ENCODE measurements around the gene HOXC13. TPM values are rescaled to one million over a fixed set of nuclear protein-coding genes. Genes with fewer than 3 reads are reported as not detected.

Gene HOXC13
- total RNA-seq, 2 experiments from 2014 or later, result 0.06 TPM; not detected in 1

- Histone ChIP-seq H3K27ac (ENCODE audit: low read depth, low read length, poor library complexity, severe bottlenecking) (no peak overlapping the region), H3K4me1 (ENCODE audit: insufficient read depth, low read length, poor library complexity, severe bottlenecking) (peaks cover 6% of the 10 kb centered on the region), H3K79me2 (ENCODE audit: insufficient read depth, low read depth, low read length) (no peaks in the 10 kb centered on the region), H3K4me2 (ENCODE audit: low read length) (no peak overlapping the region), H3K9me2 (ENCODE audit: insufficient read depth, low read length) (no peaks in the 10 kb centered on the region), H2AFZ (ENCODE audit: low read length) (no peak overlapping the region), H3K4me3 (ENCODE audit: low read depth, low read length, poor library complexity, severe bottlenecking) (no peak overlapping the region), H3K36me3 (ENCODE audit: insufficient read depth, low read length) (no peaks in the 10 kb centered on the region), H4K20me1 (ENCODE audit: insufficient read depth, low read length) (no peaks in the 10 kb centered on the region; the same call in 1 of the 2 replicates), H3K9me3 (ENCODE audit: low read length) (no peaks in the 10 kb centered on the region)
- intact Hi-C loops (cut with micrococcal nuclease; ENCODE audit: unreplicated experiment), result no loop called here
- CTCF ChIA-PET (ENCODE audit: unreplicated experiment), result no interaction called here
- POLR2A ChIA-PET, result no interaction called here
- TF ChIP-seq CTCF (conservative IDR thresholded peaks at IDR 0.05; ENCODE audit: low read length) (no peak), EZH2phosphoT487 (IDR thresholded peaks at IDR 0.05; ENCODE audit: borderline replicate concordance, low read depth, low read length) (no peak)
- no peak for DNase-seq (ENCODE audit: low spot score)
- BruUV-seq (replicated peaks), result no TSS peak
Observed at GRCh38 chr12:53956914-53957536, 18.4 kb downstream of the HOXC13 start.

GRCh38 chr12:53958128-53958527 is 19.5 kb downstream of the HOXC13 start:
- no peaks in the 10 kb centered on the region for H4K20me1 ChIP-seq (ENCODE audit: insufficient read depth, low read length)
- no peaks in the 10 kb centered on the region for H3K9me3 ChIP-seq (ENCODE audit: low read length)
- ChIA-PET CTCF (ENCODE audit: unreplicated experiment) (no interaction called here), POLR2A (no interaction called here)
- no TSS peak for BruUV-seq (replicated peaks)
- no peaks in the 10 kb centered on the region for H3K9me2 ChIP-seq (ENCODE audit: insufficient read depth, low read length)
- no peak overlapping the region for H3K4me2 ChIP-seq (ENCODE audit: low read length)
- intact Hi-C loops (cut with micrococcal nuclease; ENCODE audit: unreplicated experiment), result no loop called here
- TF ChIP-seq EZH2phosphoT487 (IDR thresholded peaks at IDR 0.05; ENCODE audit: borderline replicate concordance, low read depth, low read length) (no peak), CTCF (conservative IDR thresholded peaks at IDR 0.05; ENCODE audit: low read length) (no peak)
- H3K4me1 ChIP-seq (ENCODE audit: insufficient read depth, low read length, poor library complexity, severe bottlenecking), result peaks cover 6% of the 10 kb centered on the region
- no peak overlapping the region for H3K27ac ChIP-seq (ENCODE audit: low read depth, low read length, poor library complexity, severe bottlenecking)
- H3K36me3 ChIP-seq (ENCODE audit: insufficient read depth, low read length), result no peaks in the 10 kb centered on the region
- no peaks in the 10 kb centered on the region for H3K79me2 ChIP-seq (ENCODE audit: insufficient read depth, low read depth, low read length)
- H3K4me3 ChIP-seq (ENCODE audit: low read depth, low read length, poor library complexity, severe bottlenecking), result no peak overlapping the region
- no peak overlapping the region for H2AFZ ChIP-seq (ENCODE audit: low read length)
- no peak for DNase-seq (ENCODE audit: low spot score)

- Histone ChIP-seq H3K4me2 (ENCODE audit: low read length) (no peak overlapping the region), H3K36me3 (ENCODE audit: insufficient read depth, low read length) (no peaks in the 10 kb centered on the region), H3K79me2 (ENCODE audit: insufficient read depth, low read depth, low read length) (no peaks in the 10 kb centered on the region), H3K4me1 (ENCODE audit: insufficient read depth, low read length, poor library complexity, severe bottlenecking) (peaks cover 6% of the 10 kb centered on the region), H3K27ac (ENCODE audit: low read depth, low read length, poor library complexity, severe bottlenecking) (no peak overlapping the region), H4K20me1 (ENCODE audit: insufficient read depth, low read length) (no peaks in the 10 kb centered on the region), H3K4me3 (ENCODE audit: low read depth, low read length, poor library complexity, severe bottlenecking) (no peak overlapping the region), H2AFZ (ENCODE audit: low read length) (no peak overlapping the region), H3K9me2 (ENCODE audit: insufficient read depth, low read length) (no peaks in the 10 kb centered on the region), H3K9me3 (ENCODE audit: low read length) (no peaks in the 10 kb centered on the region)
- POLR2A ChIA-PET, result no interaction called here
- TF ChIP-seq CTCF (conservative IDR thresholded peaks at IDR 0.05; ENCODE audit: low read length), result no peak
- TF ChIP-seq EZH2phosphoT487 (IDR thresholded peaks at IDR 0.05; ENCODE audit: borderline replicate concordance, low read depth, low read length), result no peak
- intact Hi-C loops (cut with micrococcal nuclease; ENCODE audit: unreplicated experiment), result no loop called here
- BruUV-seq (replicated peaks), result no TSS peak
- no peak for DNase-seq (ENCODE audit: low spot score)
- CTCF ChIA-PET (ENCODE audit: unreplicated experiment), result no interaction called here
Observed at GRCh38 chr12:53959314-53959713, 20.7 kb downstream of the HOXC13 start.
